Suprapubic skin (tissue), 3 donors: ENCODE data around the gene ITM2B.

ENCODE experiments used
- EP300 ChIP-seq: sonication (generic); formaldehyde crosslinking; IDR thresholded peaks from one replicate; pipeline ENCODE4 v1.6.1; 2017; ENCODE audit warnings: antibody characterized with exemption
- TF ChIP-seq, protein P1 (sequence below), 2 donors: fragments of 200-600 bp in 1 of 2; fragments of 450-650 bp in 1 of 2; sonication (generic) in 1 of 2; IDR thresholded peaks; one replicate each; pipeline ENCODE4 v1.5.1; 2016 to 2019; ENCODE audit warnings: antibody characterized with exemption in 2 of 2, mild to moderate bottlenecking in 1 of 2, moderate library complexity in 1 of 2

DNA sequence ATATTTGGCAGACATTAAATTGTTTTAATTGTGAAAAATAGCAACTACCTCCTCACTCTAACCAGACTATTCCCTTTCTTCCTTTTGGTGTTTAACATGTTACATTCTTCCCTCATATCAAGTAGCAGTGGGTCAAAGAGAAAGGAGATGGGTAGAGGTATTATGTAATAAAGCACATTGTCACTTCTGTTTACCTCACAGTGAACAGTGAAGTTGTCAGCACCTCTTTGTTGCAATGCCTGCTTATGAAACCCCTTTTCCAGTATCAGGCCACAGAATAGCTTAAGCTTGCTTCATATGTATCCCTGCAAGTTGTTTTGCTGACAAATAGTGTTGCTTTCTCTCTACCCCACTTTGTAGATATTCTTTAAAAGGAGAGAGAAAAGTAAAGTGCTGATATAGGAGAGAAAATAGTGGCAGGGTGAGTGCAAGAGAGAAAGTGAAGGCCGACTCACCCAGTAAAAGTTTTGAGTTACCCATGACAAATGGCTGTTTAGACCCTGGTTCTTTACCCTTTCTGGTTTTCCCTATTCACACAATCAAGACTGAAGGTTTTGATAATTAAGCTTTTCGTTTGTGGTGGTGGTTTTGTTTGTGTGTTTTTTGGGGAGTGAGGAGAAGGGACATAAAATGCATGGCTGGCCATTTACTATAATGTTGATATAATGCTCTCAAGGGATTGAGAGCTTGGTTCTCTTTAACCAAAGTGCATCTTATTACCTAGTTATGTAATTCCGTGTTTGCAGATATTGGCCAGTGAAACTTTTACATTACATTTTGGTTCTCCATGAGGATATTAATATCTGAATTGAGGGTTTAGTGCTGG is 3.7 kb downstream of the ITM2B start:
- no peak for TF ChIP-seq EP300
- TF ChIP-seq, protein P1, sequence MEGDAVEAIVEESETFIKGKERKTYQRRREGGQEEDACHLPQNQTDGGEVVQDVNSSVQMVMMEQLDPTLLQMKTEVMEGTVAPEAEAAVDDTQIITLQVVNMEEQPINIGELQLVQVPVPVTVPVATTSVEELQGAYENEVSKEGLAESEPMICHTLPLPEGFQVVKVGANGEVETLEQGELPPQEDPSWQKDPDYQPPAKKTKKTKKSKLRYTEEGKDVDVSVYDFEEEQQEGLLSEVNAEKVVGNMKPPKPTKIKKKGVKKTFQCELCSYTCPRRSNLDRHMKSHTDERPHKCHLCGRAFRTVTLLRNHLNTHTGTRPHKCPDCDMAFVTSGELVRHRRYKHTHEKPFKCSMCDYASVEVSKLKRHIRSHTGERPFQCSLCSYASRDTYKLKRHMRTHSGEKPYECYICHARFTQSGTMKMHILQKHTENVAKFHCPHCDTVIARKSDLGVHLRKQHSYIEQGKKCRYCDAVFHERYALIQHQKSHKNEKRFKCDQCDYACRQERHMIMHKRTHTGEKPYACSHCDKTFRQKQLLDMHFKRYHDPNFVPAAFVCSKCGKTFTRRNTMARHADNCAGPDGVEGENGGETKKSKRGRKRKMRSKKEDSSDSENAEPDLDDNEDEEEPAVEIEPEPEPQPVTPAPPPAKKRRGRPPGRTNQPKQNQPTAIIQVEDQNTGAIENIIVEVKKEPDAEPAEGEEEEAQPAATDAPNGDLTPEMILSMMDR (IDR thresholded peaks at IDR 0.05), result no peak
